ENCODE data around the gene NFAM1.

The NFAM1 gene

DNA sequence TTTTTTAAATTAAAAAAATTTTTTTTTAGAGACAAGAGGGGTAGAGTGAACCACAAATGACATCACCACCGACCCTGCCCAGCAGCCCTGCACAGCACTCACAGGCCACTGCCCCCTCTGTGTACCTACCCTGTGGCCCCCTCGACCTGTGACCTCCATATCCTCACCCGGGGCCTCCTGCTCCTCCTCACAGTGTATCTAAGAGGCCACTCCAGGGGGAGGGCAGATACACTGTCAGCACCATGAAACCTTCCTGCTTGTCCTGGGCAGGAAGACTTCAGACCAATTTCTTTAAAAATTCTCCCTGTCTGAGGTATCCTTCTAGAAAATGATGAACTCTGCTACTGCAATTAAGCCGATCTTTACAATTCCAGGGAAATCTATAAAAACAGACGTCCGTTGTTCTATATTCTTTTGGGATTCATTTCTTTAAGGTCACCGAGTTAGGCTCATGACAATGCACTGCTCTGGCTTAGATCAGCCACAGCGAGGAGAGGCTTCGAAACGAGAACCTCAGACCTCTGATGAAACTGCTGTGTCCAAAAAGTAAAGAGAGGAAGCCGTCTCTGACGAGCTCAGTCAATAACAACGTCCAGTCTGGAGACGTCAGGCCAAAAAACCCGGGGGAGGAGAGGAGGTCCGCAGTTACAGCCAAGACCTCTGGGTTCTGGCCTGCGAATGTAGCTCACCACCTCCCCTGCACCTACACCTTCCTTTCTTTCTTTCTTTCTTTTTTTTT, 17.5 kb downstream of the NFAM1 start:
- DNase-seq = no peak

DNA sequence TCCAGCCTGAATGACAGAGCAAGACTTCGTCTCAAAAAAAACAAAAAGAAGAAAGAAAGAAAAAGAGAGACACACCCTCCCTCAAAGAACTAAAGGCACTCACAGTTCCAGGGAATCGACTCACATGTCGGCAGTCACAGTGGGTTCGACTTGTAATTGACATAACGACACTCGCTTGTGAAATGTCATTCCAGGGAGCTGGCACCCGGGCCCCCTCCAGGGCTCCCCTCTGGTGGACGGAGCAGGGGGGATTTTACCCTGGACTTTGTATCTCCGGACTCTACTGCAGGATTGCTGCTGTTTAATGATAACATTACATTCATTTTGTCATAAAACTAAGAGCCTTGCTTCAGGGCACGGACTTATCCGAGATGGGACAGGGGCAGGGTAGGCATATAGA, 18.2 kb downstream of the NFAM1 start:
- DNase-seq = no peak

DNA sequence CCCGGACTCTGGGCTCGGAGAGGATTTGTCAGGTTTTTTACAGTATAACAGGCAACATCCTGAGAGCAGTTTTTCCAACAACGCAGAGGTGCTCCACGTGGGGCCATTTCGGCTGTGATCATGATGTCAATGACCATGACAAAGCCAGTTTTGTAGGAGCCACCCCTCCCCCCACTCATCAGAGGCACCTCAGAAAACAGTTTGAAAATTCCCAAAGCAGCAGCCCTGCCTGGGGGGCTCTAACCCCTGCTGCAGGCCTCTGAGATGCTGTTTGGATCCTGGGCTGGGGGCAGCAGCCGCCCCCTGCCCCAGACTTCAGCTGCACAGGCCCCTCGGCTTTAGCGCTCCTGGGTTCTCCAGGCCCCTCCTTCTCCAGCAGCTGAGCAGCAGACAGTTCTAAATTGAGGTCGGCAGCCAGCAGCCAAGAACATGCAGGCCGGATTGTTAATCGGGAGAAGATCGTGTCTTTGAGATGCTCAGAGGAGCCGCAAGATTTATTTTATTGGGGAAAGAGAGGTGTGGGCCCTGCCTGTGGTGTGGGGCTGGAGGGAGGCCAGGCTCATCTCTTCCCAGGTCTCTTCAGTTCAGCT, 19.4 kb downstream of the NFAM1 start:
- no peak for DNase-seq

DNA sequence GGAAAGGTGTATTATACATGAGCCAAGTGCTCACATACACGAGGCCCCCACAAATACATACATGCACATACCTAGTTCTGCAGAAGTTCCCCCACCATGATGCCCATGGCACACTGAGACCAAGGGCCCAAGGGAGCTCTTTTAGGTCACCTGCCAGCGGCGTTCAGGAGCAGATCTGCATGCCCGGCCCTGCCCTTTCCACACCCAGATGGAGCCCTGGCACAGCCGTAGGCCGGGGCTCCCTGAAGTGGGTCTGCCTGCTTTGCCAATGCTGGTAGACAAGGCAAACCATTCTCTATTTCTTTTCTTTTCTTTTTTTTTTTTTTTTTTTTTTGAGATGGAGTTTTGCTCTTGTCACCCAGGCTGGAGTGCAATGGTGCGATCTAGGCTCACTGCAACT, 21.5 kb downstream of the NFAM1 start:
- DNase-seq = no peak

DNA sequence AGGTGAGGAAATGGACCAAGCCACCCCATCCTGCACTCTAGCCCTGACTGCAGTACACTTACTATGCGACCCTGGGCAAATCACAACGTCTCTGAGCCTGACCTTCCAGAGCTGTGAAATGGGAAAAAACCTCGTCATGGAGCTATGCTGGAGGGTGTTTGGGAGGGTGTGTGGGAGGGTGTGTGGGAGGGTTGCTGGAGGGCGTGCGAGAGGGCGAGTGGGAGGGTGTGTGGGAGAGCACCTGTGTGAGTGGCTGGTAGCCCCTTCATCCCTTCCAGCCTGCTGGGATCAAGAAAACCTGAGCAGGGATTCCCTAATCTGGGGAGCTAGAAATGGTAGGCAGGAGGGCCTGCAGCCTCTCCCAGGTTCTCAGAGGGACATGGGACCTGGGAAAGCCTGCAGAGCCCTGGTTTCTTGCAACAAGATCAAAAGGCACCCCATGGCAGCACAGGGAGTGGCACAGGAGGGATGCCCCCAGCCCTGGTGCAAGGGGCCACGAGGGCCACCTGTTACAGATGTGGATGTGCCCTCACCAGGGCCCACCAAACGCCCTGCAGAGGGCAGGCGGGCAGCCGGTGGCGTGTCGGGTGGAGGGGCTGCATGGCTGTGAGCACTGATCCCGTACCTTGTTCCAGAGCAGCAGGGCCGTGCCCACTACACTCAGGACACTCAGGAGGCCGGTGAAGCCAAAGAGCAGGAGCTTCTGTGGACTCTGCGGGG, 23.2 kb downstream of the NFAM1 start:
- no peak for DNase-seq

DNA sequence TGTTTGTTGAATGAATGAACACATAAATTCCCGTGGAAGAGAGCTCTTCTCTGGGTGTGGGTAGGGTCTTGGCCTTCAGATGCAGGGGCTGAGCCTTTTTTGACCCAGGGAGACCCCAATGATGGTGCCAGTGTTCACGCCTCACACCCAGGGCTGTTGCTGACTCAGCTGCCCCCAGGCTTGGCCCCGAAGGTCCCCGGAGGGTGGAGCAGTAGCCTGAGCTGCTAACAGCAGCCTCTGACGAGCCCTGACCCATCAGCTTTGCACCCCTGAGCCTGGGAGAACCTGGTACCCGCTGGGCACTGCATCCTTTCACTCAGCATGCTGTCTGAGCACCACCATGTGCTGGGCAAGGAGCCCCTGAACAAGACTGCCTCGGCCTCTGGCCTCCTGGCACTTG, 23.9 kb downstream of the NFAM1 start:
- DNase-seq = no peak

DNA sequence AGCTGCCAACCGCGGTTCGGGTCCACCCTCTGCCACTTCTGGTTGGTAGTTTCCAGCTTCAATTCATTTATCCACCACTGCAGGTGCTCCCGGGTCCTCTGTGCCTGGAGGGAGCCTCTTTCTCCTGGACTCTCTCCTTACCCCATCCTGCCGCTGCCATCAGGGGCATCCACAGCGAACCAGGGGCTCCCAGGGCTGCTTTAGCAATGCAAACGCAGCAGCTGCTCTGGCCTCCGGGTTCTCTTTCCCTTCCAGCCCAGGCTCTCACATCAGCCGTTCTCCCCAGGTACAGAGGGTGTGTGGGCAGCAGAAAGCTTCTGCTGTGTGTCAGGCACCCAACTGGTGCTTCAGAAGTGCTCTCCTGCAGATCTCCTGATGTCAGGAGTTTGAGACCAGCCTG, 27.9 kb downstream of the NFAM1 start:
- DNase-seq = no peak

DNA sequence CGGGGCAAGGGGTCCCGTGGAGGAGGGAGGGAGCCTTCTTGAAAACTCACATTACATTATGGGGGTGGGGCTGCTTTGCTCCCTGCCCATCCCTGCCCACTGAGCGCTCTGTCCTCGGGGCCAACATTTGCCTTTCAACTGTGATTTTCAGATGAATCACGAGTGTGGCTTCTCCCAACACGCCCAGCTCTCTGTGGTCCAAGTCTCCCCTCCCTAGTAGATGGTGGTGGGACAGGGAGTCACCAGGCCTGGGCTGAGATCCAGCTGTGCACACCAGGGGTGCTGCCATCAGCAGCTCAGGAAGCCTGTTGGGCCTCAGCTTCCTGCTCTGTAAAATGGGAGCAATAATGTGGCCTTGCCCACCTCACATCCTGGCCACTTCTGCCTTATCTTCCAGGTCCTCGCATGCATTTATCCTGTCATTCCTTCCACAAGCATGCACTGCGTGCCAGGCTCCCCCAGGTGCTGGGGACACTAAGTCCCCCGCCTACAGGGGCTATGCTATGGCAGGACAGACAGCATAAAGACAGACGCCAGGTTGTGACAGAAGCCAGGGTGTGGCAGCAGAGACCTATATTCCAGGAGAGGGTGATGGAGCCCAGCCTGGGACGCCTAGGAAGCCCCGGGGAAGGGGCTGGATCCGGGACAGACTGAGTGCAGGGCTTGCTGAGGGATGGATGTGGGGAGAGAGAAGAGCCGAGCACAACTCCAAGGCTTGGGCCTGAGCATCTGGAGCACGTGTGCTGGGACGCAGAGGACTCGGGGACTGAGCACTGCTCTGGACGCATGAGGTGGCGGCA, 30.5 kb downstream of the NFAM1 start:
- DNase-seq = no peak

DNA sequence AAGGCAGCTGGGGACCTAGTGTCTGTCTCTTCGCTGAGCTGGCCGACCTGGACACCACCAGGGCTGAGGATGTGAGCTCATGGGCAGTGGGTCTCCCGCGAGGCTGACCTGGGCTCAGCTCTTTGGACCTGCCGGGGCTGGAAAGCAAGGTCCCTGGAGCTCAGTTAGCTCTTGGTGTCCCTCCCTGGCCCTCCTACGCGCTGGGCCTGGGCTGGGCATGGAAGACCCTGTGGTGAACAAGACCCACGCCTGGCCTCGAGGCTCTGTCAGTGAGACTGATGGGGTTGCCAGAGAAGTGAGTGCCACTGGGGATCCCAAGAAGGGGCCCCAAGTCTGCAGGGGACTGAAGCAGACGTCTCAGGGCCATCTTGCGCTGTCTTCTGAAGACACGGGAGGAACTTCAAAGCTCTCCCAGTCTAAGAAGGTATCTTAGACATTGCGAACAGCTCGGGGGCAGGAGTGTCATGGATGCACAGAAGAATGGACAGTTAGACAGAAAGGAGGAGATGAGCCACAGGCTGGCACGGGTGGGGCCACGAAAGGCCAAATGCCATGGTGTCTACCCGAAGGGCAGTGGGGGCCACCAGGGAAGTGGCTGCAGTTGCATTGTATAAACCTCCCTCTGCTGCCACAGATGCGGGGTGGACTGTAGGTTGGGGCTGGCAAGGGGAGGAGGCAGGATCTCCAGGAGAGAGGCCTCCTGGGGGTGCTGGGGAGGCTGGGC, 31.2 kb downstream of the NFAM1 start:
- no peak for DNase-seq

DNA sequence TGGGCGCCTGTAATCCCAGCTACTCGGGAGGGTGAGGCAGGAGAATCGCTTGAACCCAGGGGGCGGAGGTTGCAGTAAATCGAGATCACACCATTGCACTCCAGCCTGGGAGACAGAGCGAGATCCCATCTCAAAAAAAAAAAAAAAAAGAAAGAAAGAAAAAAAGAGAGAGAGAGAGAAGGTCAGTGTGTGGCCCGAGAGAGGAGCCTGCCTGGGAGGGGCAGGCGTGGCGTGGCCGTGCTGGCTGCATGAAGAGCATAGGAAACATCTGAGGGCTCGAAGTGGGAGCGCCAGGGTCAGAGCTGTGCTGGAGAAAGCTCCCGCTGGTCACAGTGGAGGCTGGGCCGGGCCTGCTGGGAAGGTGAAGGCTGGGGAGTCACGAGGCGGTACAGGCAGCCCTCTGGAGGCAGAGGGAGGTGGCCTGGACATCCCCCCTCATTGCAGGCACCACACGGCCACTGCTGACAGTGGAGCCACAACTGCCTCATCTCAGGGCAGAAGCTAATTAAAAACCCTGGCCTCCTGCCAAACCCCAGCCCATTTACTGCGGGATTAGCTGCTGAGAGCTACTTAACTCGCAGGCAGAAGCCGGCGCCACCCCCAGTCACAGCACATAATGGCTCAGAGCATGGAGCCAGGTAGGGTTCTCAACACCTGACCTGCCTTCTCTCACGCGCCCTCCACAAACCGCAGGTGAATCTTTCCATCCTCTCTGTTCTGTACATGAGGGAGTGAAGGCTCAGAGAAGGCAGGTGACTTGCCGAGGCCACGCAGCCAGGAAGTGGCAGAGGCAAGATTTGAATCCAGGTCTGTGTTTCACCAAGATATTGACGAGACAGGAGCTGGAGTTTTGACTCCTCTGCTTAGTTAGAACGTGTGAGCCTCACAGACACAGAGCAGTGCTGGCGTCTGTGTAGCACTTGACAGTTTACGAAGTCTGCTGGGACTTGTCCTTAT, 32.6 kb downstream of the NFAM1 start:
- DNase-seq = no peak

DNA sequence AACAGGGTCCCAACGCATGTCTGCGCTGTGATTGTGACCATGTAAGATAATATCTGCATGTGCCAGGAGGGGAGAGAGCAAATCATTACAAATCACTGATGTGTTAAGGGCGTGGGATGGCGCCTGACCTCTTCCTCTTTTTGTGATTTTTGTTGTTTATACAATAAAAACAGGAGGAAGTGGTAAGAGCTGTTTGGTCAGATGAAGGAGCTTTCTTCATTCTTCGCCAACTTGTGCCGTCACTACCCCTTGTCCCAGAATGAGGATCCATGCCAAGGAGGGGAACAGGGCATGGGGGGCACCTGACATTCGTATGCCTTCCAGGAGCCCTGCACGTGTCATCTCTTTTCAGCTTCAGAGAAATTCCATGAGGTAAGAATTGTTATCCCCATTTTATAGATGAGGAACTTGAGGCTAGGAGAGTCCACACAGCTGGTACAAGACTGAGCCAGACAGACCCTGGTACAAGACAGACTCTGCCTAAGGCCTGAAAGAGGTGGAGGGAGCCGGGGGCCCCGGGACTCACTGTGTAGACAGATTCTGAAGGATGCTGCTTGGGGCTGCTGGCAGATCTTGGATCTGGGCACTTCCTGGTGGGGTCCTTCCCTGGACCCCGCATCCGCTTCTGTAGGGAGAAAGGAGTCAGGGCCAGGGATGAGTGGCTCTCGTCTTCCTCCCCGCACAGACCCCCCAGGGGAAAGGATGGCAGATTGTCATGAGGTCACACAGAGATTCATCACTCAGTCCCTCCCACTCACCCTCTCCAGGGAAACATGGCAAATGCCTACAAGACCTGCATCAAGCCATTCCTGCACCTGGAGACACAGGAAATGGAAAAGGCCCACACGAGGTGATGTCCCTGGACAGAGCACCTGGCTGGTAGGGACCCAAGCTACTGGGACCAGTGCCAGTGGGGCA, 34.6 kb downstream of the NFAM1 start:
- no peak for DNase-seq

DNA sequence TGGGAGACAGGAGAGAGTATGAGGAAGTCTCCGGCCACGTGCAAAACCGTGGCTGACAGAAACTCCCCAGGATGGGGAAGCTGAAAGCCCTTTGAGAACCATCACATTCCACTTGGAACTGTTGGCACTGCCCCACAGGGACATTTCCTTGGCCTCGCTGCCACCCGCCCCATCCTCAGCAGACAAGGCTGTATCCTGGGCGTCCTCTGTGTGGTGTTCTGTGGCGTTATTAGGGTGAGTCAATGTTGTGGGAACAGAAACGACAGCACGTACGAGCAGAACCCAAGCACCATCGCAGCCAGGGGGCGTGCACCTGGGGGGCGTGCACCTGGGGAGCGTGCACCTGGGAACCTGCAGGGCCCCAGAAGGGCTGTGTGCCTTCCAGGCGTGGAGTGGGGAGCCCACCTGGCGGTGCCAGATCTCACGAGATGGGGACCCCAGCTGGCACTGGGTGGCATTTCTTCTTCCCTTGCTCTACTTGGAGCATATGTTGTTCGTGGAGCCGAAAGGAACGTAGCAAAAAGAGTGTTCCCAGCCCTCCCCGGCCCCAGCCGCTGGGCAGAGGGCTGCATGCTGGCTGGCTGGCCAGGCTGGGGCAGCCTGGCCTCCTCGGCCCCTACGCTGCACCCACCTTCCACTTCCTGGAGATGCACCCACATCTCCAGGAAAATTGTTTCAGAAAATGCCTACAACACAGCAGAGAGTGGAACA, 35.4 kb downstream of the NFAM1 start:
- DNase-seq = no peak

DNA sequence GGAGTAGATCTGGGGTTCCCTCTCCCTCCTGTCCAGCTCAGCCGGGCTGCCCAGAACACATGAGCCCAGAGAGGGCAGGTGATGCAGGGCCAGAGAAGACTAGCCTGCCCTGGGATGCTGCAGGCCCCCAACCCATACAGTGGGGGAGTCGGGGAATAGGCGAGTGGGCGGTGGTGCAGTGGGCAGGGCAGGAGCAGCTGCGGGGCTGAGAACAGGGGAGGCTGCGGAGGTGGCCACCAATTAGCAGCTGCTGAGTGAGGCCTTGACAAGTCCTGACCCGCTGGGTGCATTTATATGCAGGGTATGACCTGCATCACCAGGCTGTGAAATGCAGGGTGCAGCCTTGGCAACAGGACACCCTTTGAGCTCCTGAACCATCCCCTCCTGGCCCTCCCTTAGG, 43.1 kb downstream of the NFAM1 start:
- DNase-seq = no peak

DNA sequence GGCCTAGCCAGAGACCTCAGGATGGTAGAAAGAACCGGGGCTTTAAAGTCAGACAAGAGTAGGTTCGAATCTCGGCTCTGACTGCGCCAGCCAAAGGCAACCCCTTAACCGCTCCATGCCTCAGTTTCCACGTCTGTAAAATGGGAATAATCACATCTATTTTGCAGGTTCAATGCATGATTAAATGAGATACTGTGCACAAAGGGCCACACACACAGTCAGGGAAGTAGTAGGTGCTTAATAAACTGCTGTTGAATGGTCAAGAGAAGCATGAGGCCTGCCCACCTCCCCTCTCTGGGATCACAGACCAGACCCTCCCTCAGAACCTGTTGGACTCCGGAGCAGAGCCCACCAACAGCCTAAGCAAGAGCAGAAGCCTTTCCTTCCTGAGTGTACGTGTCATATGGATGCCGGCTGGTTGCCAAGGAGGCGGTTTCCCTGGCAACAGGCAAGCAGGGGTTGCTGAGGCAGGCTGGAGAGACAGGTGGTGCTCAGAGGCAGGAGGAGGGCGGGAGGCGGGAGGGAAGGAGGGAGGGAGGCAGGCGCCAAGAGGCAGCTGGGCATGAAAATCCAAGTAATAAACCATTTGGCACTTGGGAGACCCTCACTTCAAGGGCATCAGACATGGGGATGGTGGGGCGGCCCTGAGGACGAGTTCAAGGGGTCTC, 43.9 kb downstream of the NFAM1 start:
- DNase-seq = no peak

DNA sequence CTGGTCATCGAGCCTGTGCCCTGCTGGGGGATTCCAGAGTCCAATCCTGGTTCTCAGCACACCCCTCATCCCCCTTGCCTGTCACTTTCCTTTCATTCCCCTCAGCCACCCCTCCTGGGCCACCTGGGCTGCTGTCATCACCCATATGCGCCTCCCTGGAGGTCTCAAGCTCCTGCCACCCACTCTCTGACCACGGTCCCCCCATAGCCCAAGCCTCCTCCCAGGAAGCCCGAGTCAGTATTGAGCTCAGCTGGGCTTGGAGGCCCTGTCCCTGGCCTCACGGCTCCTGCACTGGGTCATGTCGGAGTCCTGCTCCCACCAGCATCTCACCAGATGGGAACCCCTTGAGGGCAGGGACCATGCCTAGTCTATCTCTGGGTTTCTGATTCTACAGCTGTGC, 44.6 kb downstream of the NFAM1 start:
- DNase-seq = no peak

DNA sequence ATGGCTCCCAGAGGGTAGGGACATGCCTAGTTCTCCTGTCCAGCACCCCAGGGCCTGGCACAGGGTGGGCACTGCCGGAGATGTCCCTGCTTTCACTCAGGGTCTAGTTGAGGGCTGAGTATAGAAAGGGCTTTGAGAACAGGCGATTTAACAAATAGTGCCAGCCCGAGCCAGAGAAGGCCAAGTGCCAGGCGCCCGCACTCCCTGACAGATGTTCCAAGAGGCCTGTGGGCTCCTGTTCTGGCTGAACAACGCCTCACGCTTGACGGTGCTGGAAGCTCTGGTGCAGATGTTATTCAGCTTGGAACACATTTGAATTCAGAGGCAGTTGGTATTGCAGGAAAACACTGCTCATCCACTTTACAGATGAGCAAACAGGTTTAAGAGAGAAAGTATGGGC, 46.5 kb downstream of the NFAM1 start:
- DNase-seq = no peak

DNA sequence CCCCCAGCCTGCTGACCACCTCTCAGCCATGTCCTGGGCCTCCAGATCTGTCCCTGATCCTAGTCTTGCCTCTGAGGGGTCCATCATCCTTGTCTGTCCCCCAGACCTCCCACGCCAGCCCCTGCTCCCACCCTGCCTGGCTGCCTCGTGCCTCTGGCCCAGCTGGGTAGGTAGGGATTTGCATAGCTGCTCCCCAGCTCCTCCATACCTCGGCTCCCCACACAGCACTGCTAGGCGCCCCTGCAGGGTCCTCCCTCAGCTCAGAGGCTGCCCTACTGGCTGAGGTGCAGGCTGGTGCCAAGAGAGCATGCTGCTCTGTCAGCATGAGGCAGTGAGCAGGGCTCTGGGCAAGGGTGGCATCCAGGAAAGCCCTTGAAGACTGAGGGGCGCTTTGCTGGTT, 47.7 kb downstream of the NFAM1 start:
- no peak for DNase-seq

DNA sequence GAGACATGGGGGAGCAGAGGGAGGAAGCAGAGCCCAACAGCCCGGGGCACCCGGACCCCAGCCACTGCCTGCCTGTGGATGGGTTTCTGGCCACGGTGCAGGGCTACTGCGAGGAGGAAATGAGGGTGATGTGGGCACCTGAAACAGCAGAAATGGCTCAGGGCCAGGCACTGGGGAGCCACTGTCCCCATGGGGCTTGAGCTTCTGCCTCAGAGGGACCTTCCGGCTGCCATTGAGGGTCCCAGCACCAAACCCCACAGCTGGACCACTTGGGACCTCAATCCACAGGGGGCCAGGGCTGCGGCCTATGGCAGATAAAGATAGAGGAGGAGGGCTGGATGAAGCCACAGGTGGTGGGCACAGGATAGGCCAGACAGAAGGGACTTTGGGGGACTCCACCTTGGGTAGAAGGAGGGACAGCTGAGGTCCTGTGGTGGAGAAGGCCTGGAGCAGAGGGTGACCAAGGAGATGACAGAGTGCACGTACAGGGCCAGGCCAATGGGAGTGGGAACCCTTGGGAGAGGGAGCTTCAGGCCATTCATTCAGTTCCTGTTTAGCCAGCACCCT, 48.3 kb downstream of the NFAM1 start:
- no peak for DNase-seq

DNA sequence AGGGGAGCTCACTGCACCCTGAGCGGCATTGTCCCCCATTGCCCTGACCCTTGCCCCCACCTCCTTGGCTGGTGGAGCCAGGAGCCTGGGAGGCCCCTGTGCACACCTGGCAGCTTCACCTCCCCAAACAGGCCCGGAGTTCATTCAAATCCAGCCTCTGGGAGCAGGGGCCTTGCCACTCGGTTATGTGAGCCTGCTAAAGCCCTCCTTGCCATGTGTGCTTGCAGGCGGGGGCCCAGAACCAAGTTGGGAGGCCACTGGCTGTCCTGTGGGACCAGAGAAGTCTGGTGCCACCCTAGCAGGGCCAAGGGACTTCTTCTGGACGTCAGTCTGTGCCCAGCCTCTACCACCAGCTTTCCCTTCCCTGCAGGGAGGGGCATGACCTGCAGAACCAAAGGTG, 48.9 kb downstream of the NFAM1 start:
- DNase-seq = no peak

Measured in cortex of kidney (tissue), 1 donor.